KG1 (cell line): ENCODE data around the gene NAMPT.
"Not testable (repeated sequence)": the region's sequence is repeated elsewhere in the genome, so short reads cannot be mapped to it uniquely, and the experiment has no call there.

ENCODE experiments used
- DNase-seq: peaks from one replicate; lab custom pipeline; 2025; lab: John Stamatoyannopoulos, UW

Gene NAMPT

DNA sequence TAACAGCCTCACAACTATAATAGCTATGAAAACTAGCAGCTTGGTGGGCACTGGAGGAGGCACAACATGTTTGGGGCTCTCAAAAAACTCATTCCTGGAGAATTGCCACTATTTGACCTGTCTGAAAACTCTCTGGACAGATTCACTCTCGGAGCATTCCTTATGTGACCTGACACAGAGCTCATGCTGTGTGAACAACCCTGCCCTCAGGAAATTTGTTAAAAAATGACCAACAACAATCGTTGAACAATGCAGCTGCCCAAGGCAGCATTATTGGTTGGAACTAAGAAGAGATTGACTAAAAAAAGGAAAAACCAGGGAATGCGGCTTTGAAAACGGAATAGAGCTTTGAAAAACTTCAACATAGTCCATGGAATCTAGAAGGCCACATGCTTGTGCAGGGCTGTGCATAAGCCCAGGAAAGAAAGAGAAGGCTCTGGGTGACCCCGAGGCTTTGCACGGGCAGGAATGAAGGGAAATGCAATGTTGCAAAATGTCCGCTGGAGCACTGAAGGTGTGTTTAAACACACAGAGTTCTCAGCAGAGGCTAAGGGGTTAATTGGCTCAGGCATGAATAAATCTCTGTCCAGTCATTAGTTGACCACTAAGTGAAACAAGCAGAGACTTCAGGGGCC is 52.8 kb downstream of the NAMPT start:
- DNase-seq, result no peak

GRCh38 chr7:106225856-106226255 is 58.9 kb downstream of the NAMPT start:
- no peak for DNase-seq

GRCh38 chr7:106224797-106225196 is 60.0 kb downstream of the NAMPT start:
- no peak for DNase-seq

GRCh38 chr7:106223156-106223555 is 61.6 kb downstream of the NAMPT start:
- no peak for DNase-seq

GRCh38 chr7:106222545-106222944 is 62.2 kb downstream of the NAMPT start:
- DNase-seq, result no peak

DNA sequence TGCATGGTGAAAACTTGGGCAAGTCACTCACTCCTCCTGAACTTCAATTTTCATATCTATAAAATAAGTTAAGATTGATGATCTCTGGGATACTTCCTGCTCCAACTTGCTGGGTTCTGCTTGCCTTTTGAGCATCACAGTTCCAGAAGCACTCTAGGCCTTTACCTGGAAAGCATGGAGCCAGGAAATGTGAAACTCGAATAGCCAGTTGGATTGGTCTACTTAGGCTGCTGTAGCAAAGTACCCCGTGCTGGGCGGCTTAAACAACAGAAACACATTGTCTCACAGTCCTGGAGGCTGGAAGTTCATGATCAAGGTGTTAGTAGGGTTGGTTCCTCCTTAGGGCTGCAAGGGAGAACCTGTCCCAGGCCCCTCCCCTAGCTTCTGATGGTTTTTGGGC is 64.5 kb downstream of the NAMPT start:
- DNase-seq, result no peak

GRCh38 chr7:106219170-106219569 is 65.6 kb downstream of the NAMPT start:
- DNase-seq, result no peak

DNA sequence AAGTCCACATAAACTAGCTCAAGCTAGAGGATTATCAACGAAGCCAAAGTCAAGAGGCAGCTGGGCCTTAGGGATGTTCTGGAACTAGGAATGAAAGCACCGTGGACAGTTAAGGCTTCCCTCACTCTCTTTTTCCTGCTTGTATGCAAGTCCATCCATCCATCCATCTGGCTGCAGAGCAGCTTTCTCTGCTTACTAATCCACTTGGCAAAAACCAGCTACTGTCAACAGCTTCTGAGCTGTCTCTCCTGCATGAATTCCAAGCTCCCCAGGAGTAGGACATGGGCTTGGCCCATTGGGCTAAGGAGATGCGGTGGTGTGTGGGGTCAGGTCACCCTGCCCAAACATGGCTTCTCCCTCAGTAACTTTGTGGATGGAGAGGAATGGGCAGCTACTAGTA is 66.2 kb downstream of the NAMPT start:
- DNase-seq, result no peak

GRCh38 chr7:106216923-106217542 is 67.8 kb downstream of the NAMPT start:
- no peak for DNase-seq

GRCh38 chr7:106216517-106216922 is 68.3 kb downstream of the NAMPT start:
- DNase-seq, result no peak

DNA sequence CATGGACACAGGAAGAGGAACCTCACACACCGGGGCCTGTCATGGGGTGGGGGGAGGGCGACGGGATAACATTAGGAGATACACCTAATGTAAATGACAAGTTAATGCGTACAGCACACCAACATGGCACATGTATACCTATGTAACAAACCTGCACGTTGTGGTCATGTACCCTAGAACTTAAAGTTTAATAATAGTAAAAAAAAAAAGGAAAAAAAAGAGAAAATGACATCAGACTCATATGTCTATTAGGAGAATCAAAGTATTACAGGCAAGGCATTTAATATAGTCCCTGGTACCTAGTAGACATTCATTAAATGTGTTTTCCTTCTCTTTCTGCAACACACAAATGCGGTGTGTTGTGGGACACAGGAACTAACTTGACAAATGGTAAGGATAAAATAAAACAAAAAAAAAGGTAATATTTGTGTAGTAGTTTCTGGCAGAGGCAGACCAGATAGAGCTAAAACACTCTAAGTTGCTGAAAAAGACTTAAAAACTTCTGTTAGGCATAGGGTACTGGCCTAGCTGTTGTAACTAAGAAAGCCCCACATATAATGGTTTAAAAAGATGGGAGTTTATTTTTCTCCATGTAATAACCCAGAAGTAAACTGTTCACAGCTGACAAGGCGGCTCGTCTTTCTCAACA is 68.8 kb downstream of the NAMPT start:
- DNase-seq, result no peak

- not testable (repeated sequence) for DNase-seq
Measured at GRCh38 chr7:106208944-106209343, 75.8 kb downstream of the NAMPT start.

DNA sequence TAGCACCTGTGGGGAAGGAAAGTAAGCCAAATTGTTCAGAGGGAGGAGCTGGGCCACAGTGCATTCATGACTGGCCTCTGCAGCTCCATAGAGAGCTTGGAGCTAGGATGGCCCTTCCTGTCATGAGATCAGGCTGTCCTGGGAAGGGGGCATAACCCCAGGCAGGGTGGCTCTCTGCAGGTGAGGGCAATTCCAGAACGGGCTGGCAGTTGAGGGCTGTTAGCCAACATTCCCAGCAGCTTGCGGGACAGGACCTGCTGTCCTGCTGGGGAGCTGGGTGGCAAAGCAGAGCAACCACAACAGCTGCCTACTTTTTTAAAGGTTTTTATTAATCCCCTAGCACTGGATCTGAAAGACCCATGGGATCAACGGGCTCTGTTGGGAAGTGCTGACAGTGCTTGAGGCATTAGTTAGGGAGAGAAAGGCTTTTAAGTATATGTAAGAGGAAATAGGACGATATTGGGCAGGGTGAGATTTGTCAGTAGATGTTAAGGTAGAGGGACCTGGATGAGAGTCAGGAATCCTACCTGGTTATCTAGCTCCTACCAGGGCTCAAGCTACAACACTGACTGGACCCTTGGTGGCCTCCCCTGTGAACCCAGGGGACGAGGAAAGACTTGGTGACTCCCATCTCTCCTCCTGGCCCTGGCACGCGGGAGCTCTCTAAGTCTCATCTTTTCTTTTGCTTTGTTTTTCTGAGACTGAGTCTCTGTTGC is 77.8 kb downstream of the NAMPT start:
- DNase-seq, result no peak

- DNase-seq, result no peak
Measured at GRCh38 chr7:106205621-106206222, 79.1 kb downstream of the NAMPT start.

DNA sequence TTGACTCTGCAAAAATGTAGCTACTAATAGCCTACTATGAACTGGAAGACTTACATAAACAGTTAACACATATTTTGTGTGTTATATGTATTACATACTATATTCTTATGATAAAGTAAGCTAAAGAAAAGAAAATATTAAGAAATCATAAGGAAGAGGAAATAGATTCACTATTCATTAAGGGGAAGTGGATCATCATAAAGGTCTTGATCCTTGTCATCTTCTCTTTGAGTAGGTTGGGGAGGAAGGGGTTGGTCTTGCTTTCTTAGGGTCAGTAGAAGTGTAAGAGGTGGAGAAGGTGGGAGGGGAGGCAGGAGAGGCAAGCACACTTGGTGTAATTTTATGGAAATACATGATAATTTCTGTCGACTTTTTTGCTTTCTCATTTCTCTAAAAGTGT is 81.3 kb downstream of the NAMPT start:
- DNase-seq, result no peak

DNA sequence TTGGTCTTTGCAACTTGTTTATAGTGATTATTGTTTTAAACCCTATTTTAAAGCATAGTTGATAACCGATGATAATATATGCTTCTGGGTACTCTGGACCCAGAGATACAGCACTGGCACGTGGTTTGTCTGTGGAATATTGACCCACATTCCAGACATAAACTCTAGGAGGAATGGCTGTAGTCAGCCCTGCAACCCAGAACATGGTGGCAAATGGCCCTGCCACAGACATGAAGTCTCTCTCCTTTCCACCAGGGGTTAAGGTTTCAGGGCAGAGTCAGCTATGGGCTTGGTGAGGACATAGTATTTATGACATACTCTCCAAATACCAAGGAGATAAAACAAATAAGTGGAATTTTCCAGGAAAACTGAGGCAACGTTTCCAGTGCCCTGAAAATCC is 83.6 kb downstream of the NAMPT start:
- DNase-seq, result no peak

- DNase-seq, result no peak
Measured at GRCh38 chr7:106199813-106200364, 84.9 kb downstream of the NAMPT start.

DNA sequence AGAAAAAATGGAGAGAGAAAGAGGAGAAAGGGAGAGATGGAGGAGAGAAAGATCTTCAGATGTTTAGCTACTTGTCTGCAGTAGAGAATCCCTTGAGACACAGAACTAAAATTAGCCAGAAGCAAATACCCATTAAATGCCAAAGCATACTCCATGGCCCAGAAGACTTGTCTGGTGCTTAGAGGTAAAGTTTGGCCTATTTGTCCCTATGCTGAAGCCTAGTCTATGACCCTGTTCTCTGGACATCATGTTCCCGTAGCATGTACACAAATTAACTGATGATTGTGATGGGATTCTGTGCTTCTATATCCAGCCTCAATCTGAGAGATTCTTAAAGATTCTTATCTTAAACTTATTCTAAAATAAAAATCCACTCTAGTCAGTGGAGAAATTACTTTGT is 85.8 kb downstream of the NAMPT start:
- no peak for DNase-seq
